ENCODE measurements around the gene CALML5. TPM values are rescaled to one million over a fixed set of nuclear protein-coding genes. Genes with fewer than 3 reads are reported as not detected.

Gene CALML5
- total and polyA plus RNA-seq, 2 experiments from 2014 or later, result not detected

DNA sequence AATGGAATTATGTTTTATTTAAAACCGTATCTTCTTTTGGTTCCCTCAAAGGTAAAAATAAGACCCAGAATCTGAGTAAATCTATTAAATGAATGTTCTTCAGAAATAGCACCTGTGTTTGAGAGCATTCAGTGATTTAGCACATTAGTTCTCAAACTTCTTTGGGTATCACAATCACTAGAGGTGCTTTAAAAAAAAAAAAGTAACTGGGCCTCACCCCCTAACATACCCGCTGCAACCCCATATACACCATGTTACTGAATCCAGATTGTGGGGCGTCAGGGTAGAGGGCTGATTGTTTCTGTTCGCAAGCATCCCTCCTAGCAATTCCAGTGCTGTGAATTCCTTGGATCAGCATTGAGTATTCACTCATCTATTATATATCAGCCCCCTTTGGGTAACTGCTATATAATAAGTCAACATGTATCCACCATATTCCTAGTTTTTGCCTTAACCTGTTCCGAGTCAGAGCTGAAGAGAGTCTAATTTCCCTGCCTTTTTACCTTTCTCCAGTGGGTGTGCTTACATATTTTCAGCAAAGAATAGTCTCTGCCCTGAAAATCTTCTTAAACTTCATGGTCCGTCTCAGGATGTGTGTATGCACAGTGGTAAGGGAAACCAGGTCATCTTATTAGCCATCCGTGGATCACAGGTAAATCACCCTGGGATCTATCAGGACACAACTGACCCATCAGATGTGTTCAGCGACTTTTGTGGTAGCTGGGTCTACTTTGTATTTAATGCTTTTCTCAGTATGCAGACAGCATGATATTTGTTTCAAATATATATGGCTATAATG is 40.2 kb downstream of the CALML5 start:
- Histone ChIP-seq H2AFZ (no peak overlapping the region), H3K9ac (no peak overlapping the region), H4K20me1 (ENCODE audit: insufficient read depth) (no peaks in the 10 kb centered on the region), H3K9me3 (ENCODE audit: low read depth) (no peaks in the 10 kb centered on the region), H3K4me3 (no peak overlapping the region), H3K27ac (no peak overlapping the region), H3K36me3 (ENCODE audit: low read depth) (peaks cover 52% of the 10 kb centered on the region), H3K9me2 (ENCODE audit: insufficient read depth) (no peaks in the 10 kb centered on the region), H3F3A (ENCODE audit: insufficient read depth) (peaks cover 83% of the 10 kb centered on the region), H3K79me2 (ENCODE audit: insufficient read depth) (peaks cover 34% of the 10 kb centered on the region), H3K4me1 (ENCODE audit: insufficient read depth) (peaks cover 14% of the 10 kb centered on the region; the same call in 1 of the 2 replicates), H3K4me2 (ENCODE audit: unreplicated experiment) (no peak overlapping the region), H3K27me3 (replicated peaks; ENCODE audit: insufficient read depth) (no peaks in the 10 kb centered on the region)
- WGBS, 2 experiments (ENCODE audit: low coverage in 1 of 2, low lambda C conversion rate in 2 of 2, missing lambda C conversion rate in 2 of 2), result 86 to 89% methylated on average over 8 of the region's 8 CpGs
- no peak for DNase-seq
- in situ Hi-C loops (cut with MboI), result no loop called here
- TF ChIP-seq EZH2phosphoT487 (IDR thresholded peaks at IDR 0.05; ENCODE audit: insufficient read depth, low read depth) (no peak), EZH2 (IDR thresholded peaks at IDR 0.05; ENCODE audit: insufficient read depth, poor library complexity, severe bottlenecking) (no peak)

DNA sequence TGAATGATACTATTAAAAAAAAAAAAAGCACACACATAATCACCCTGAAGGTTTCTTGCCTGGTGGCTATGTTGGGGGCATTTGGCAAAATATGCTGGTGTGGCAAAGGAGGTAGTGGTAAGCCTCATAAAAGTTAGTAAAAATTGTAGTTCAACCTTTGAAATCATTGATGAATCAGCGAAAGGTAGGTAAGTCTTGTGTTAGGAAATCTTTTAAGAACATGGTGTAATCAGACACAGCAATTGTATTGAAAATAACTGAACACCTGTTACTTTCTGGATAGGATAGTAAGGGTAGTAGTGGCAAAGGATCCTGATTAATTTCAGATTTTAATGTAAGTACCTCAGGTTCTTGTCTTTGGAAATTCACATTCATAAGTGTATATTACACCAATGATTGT is 40.9 kb downstream of the CALML5 start:
- H3K27me3 ChIP-seq (replicated peaks; ENCODE audit: insufficient read depth), result no peaks in the 10 kb centered on the region
- no peak overlapping the region for H3K4me2 ChIP-seq (ENCODE audit: unreplicated experiment)
- H3K79me2 ChIP-seq (ENCODE audit: insufficient read depth), result peaks cover 41% of the 10 kb centered on the region
- no peak overlapping the region for H3K4me3 ChIP-seq
- in situ Hi-C loops (cut with MboI), result no loop called here
- peaks cover 14% of the 10 kb centered on the region; the same call in 1 of the 2 replicates for H3K4me1 ChIP-seq (ENCODE audit: insufficient read depth)
- H3K9me2 ChIP-seq (ENCODE audit: insufficient read depth), result no peaks in the 10 kb centered on the region
- no peak for DNase-seq
- no peak overlapping the region for H3K27ac ChIP-seq
- H3K36me3 ChIP-seq (ENCODE audit: low read depth), result peaks cover 58% of the 10 kb centered on the region
- H3K9me3 ChIP-seq (ENCODE audit: low read depth), result no peaks in the 10 kb centered on the region
- no peak overlapping the region for H2AFZ ChIP-seq
- TF ChIP-seq EZH2 (IDR thresholded peaks at IDR 0.05; ENCODE audit: insufficient read depth, poor library complexity, severe bottlenecking), result no peak
- TF ChIP-seq EZH2phosphoT487 (IDR thresholded peaks at IDR 0.05; ENCODE audit: insufficient read depth, low read depth), result no peak
- H4K20me1 ChIP-seq (ENCODE audit: insufficient read depth), result no peaks in the 10 kb centered on the region
- peaks cover 90% of the 10 kb centered on the region for H3F3A ChIP-seq (ENCODE audit: insufficient read depth)
- WGBS, 2 experiments (ENCODE audit: low coverage in 1 of 2, low lambda C conversion rate in 2 of 2, missing lambda C conversion rate in 2 of 2), result 97 to 100% methylated on average over 1 of the region's 1 CpG
- H3K9ac ChIP-seq, result no peak overlapping the region

DNA sequence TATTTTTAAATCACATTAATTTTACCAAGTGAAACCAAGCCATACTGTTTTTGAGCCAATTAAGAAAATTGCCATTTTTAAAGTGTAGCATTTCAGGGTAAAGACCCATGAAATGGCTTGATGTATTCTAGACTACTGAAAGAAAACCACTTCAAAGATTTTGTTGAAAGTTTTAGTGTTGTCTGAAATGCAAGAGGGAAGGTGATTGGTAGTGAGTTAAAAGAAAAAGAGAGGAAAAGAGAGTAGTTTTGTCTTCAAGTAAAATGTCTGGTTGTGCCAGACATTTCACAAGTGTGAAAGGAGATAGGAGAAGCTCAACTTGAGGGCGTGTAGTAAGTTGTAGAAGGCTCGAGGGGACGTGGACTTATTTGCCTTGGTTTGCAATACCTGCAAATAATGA is 41.6 kb downstream of the CALML5 start:
- Histone ChIP-seq H4K20me1 (ENCODE audit: insufficient read depth) (no peaks in the 10 kb centered on the region), H3K4me3 (no peak overlapping the region), H3K27me3 (replicated peaks; ENCODE audit: insufficient read depth) (no peaks in the 10 kb centered on the region), H2AFZ (no peak overlapping the region), H3K9ac (no peak overlapping the region), H3K36me3 (ENCODE audit: low read depth) (peaks cover 65% of the 10 kb centered on the region), H3K4me2 (ENCODE audit: unreplicated experiment) (no peak overlapping the region), H3K27ac (no peak overlapping the region), H3K4me1 (ENCODE audit: insufficient read depth) (peaks cover 14% of the 10 kb centered on the region; the same call in 1 of the 2 replicates), H3F3A (ENCODE audit: insufficient read depth) (peaks cover 95% of the 10 kb centered on the region), H3K9me3 (ENCODE audit: low read depth) (no peaks in the 10 kb centered on the region), H3K79me2 (ENCODE audit: insufficient read depth) (peaks cover 48% of the 10 kb centered on the region), H3K9me2 (ENCODE audit: insufficient read depth) (no peaks in the 10 kb centered on the region)
- no peak for DNase-seq
- no peak for TF ChIP-seq EZH2 (IDR thresholded peaks at IDR 0.05; ENCODE audit: insufficient read depth, poor library complexity, severe bottlenecking)
- 99 to 100% methylated on average over 3 of the region's 3 CpGs for WGBS, 2 experiments (ENCODE audit: low coverage in 1 of 2, low lambda C conversion rate in 2 of 2, missing lambda C conversion rate in 2 of 2)
- in situ Hi-C loops (cut with MboI), result no loop called here

DNA sequence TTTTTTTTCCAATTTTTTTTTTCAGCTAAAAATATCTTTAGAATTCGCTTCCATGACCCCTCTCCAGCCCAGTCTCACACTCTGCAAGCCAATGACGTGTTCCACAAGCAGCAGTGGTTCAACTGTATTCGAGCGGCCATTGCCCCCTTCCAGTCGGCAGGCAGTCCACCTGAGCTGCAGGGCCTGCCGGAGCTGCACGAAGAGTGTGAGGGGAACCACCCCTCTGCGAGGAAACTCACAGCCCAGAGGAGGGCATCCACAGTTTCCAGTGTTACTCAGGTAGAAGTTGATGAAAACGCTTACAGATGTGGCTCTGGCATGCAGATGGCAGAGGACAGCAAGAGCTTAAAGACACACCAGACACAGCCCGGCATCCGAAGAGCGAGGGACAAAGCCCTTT is 42.8 kb downstream of the CALML5 start:
- H3K79me2 ChIP-seq (ENCODE audit: insufficient read depth), result peaks cover 60% of the 10 kb centered on the region
- in situ Hi-C loops (cut with MboI), result no loop called here
- DNase-seq, result no peak
- no peak for TF ChIP-seq EZH2 (IDR thresholded peaks at IDR 0.05; ENCODE audit: insufficient read depth, poor library complexity, severe bottlenecking)
- TF ChIP-seq EZH2phosphoT487 (IDR thresholded peaks at IDR 0.05; ENCODE audit: insufficient read depth, low read depth), result no peak
- H3K36me3 ChIP-seq (ENCODE audit: low read depth), result peaks cover 76% of the 10 kb centered on the region
- H3K27me3 ChIP-seq (replicated peaks; ENCODE audit: insufficient read depth), result no peaks in the 10 kb centered on the region
- H3K9ac ChIP-seq, result no peak overlapping the region
- peaks cover 88% of the 10 kb centered on the region for H3F3A ChIP-seq (ENCODE audit: insufficient read depth)
- H3K4me3 ChIP-seq, result no peak overlapping the region
- 85 to 86% methylated on average over 12 of the region's 12 CpGs for WGBS, 2 experiments (ENCODE audit: low coverage in 1 of 2, low lambda C conversion rate in 2 of 2, missing lambda C conversion rate in 2 of 2)
- H3K4me2 ChIP-seq (ENCODE audit: unreplicated experiment), result no peak overlapping the region
- H4K20me1 ChIP-seq (ENCODE audit: insufficient read depth), result no peaks in the 10 kb centered on the region
- no peaks in the 10 kb centered on the region for H3K9me3 ChIP-seq (ENCODE audit: low read depth)
- no peaks in the 10 kb centered on the region for H3K9me2 ChIP-seq (ENCODE audit: insufficient read depth)
- H3K4me1 ChIP-seq (ENCODE audit: insufficient read depth), result peaks cover 4% of the 10 kb centered on the region; the same call in 1 of the 2 replicates
- no peak overlapping the region for H2AFZ ChIP-seq
- H3K27ac ChIP-seq, result no peak overlapping the region
